ENCODE results near the gene SPAG7. TPM values are rescaled to one million over a fixed set of nuclear protein-coding genes. Genes with fewer than 3 reads are reported as not detected.

SPAG7 gene, protein sequence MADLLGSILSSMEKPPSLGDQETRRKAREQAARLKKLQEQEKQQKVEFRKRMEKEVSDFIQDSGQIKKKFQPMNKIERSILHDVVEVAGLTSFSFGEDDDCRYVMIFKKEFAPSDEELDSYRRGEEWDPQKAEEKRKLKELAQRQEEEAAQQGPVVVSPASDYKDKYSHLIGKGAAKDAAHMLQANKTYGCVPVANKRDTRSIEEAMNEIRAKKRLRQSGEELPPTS
- total RNA-seq (77.7 TPM), polyA plus RNA-seq (ENCODE audit: insufficient read depth in 1 of 8, insufficient read length in 8 of 8, low replicate concordance in 1 of 8) (100 to 1,000 TPM in 6 of 8 donors, 10 to 100 TPM in 2; 91.7 to 122 (median 103) TPM)
- long read RNA-seq, donor 1, transcript SPAG7-201 (7 exons, 1,058 nt), result major isoform, 16 of 18 reads
- long read RNA-seq, donor 1, partial matches to known transcripts, result 0 of 18 reads
- long read RNA-seq, donor 1, other reads (novel, unspliced or antisense), result 0 of 18 reads
- long read RNA-seq, donor 2, transcript SPAG7-201 (7 exons, 1,058 nt), result major isoform, 10 of 10 reads
- long read RNA-seq, donor 2, partial matches to known transcripts, result 0 of 10 reads
- long read RNA-seq, donor 2, other reads (novel, unspliced or antisense), result 0 of 10 reads
- long read RNA-seq, donor 3, transcript SPAG7-201 (7 exons, 1,058 nt), result major isoform, 16 of 17 reads
- long read RNA-seq, donor 3, partial matches to known transcripts, result 0 of 17 reads
- long read RNA-seq, donor 3, other reads (novel, unspliced or antisense), result 0 of 17 reads
- long read RNA-seq, donor 4, transcript SPAG7-207 (6 exons, 1,094 nt), result minor isoform, 6 of 28 reads
- long read RNA-seq, donor 4, transcript SPAG7-201 (7 exons, 1,058 nt), result major isoform, 22 of 28 reads
- long read RNA-seq, donor 4, partial matches to known transcripts, result 0 of 28 reads
- long read RNA-seq, donor 4, other reads (novel, unspliced or antisense), result 0 of 28 reads
- long read RNA-seq, donor 5, transcript SPAG7-207 (6 exons, 1,094 nt), result minor isoform, 9 of 121 reads
- long read RNA-seq, donor 5, transcript SPAG7-201 (7 exons, 1,058 nt), result major isoform, 109 of 121 reads
- long read RNA-seq, donor 5, partial matches to known transcripts, result 0 of 121 reads
- long read RNA-seq, donor 5, other reads (novel, unspliced or antisense), result 0 of 121 reads
- long read RNA-seq, donor 6, transcript SPAG7-201 (7 exons, 1,058 nt), result major isoform, 67 of 74 reads
- long read RNA-seq, donor 6, partial matches to known transcripts, result 0 of 74 reads
- long read RNA-seq, donor 6, other reads (novel, unspliced or antisense), result 0 of 74 reads
- long read RNA-seq, donor 7, transcript SPAG7-201 (7 exons, 1,058 nt), result major isoform, 57 of 61 reads
- long read RNA-seq, donor 7, partial matches to known transcripts, result 0 of 61 reads
- long read RNA-seq, donor 7, other reads (novel, unspliced or antisense), result 0 of 61 reads
- long read RNA-seq, donor 8, transcript SPAG7-201 (7 exons, 1,058 nt), result major isoform, 38 of 41 reads
- long read RNA-seq, donor 8, partial matches to known transcripts, result 0 of 41 reads
- long read RNA-seq, donor 8, other reads (novel, unspliced or antisense), result 0 of 41 reads
- long read RNA-seq, donor 9, transcript SPAG7-201 (7 exons, 1,058 nt), result major isoform, 28 of 34 reads
- long read RNA-seq, donor 9, partial matches to known transcripts, result 0 of 34 reads
- long read RNA-seq, donor 9, other reads (novel, unspliced or antisense), result 0 of 34 reads
- long read RNA-seq, donor 10, transcript SPAG7-201 (7 exons, 1,058 nt), result major isoform, 49 of 54 reads
- long read RNA-seq, donor 10, transcript SPAG7-207 (6 exons, 1,094 nt), result minor isoform, 5 of 54 reads
- long read RNA-seq, donor 10, partial matches to known transcripts, result 0 of 54 reads
- long read RNA-seq, donor 10, other reads (novel, unspliced or antisense), result 0 of 54 reads
- long read RNA-seq, donor 11, transcript SPAG7-201 (7 exons, 1,058 nt), result major isoform, 40 of 47 reads
- long read RNA-seq, donor 11, partial matches to known transcripts, result 6 of 47 reads
- long read RNA-seq, donor 11, other reads (novel, unspliced or antisense), result 0 of 47 reads

DNA sequence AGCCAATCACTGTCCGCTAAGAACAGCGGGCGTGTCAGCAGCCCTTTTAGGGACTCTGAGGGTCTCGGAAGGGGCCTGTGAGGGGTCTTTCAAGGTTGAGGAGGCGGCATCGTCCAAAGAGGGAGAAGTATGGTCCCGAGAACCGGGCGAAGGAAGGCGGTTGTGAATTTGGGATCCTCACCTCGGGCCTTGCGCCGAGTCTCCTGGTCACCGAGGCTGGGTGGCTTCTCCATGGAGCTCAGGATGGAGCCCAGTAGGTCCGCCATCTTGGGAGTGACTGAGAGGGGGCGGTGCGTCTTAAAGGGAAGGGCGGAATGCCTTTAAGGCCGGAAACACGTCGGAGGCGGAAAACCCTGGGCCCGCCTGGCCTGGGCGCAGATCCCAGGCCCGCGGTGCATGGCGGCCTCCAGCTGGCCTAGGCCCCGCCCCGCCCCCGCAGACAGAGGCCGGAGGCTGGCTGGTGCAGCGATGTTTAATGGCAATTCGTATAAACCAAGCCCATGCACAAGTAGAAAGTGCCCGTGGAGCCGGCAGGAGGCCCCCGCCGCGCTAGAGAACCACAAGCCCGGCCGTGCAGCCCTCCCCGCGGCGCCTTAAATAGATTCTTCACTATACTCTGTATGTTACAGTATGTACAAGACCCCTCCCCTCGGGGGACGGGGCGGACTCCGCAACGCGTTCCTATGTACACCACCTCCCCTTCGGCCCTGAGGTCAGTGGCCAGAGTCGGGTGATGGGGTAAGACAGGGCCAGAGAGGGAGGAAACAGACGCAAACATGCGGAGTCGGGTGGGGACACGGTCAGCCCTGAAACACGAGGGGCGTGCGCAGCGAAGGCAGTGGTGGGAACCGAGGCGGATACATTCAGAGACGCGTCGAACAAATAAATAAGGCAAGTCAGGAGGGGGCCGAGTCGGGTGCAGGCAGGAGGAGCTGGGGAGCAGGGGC is at the start of gene SPAG7:
Gene SPAG7, minus strand, starts transcription at position 279 of the 947 bp plus-strand sequence. Its CDS starts 13 bp downstream, at position 266.
- Histone ChIP-seq H3K9me3 (replicated peaks; ENCODE audit: control insufficient read depth, low read depth, low read length) (no peaks in the 10 kb centered on the region), H3K4me3 (ENCODE audit: low read length) (peak within 1 kb of the TSS; percentile 88), H3K27me3 (ENCODE audit: control insufficient read depth, insufficient read depth, low read length) (no peaks in the 10 kb centered on the region), H3K27ac (ENCODE audit: low read length) (peak within 1 kb of the TSS; percentile 100), H3K36me3 (ENCODE audit: control insufficient read depth, insufficient read depth, low read length) (peaks cover 44% of the 10 kb centered on the region), H3K4me1 (ENCODE audit: control insufficient read depth, insufficient read depth, low read length) (peaks cover 42% of the 10 kb centered on the region)
- WGBS (ENCODE audit: insufficient coverage), result under 1% methylated on average over 51 of the region's 66 CpGs
- peak; percentile 99 for DNase-seq

DNA sequence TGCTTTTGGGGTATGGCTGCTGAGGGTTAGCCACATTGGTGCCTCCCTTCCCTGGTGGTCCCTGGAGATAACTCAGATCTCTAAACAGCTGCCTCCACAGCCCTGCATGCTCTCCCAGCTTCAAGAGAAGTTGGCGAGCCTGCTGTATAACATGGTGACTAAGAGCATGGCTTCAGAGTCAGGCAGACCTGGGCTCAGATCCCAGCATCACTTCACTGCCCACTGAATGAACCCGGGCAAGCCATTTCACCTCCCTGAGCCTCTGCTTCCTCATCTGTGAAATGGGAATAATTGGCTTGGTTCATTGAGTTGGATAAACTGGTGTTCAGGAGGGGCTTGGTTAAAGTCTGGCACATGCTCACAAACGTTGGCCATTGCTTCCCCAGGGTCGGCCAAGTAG is 46.7 kb upstream of the SPAG7 start:
- Histone ChIP-seq H3K36me3 (ENCODE audit: control insufficient read depth, insufficient read depth, low read length) (peaks cover 71% of the 10 kb centered on the region), H3K4me1 (ENCODE audit: control insufficient read depth, insufficient read depth, low read length) (no peaks in the 10 kb centered on the region), H3K4me3 (ENCODE audit: low read length) (no peak overlapping the region), H3K9me3 (replicated peaks; ENCODE audit: control insufficient read depth, low read depth, low read length) (no peaks in the 10 kb centered on the region), H3K27me3 (ENCODE audit: control insufficient read depth, insufficient read depth, low read length) (no peaks in the 10 kb centered on the region), H3K27ac (ENCODE audit: low read length) (no peak overlapping the region)
- 80% methylated on average over 3 of the region's 4 CpGs for WGBS (ENCODE audit: insufficient coverage)
- no peak for DNase-seq

DNA sequence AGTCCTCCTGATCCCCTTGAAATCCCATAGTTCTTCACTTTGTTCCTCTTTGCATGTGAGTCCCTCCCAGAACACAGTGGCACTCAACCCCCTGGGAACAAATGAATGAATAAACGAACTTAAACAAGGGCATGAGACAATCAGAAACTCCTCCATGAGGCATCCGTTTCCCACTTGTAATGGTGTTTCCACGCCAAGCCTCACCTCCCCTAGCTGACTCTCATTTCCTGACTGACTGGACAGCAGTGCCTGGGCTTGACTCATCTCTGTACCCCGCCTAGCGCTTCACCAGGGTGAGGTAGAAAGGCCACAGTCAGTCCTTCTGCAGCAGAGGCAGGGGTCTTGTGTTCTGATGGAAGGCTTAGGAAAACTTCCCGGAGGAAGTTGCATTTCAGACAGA is 44.3 kb upstream of the SPAG7 start:
- Histone ChIP-seq H3K27ac (ENCODE audit: low read length) (no peak overlapping the region), H3K4me1 (ENCODE audit: control insufficient read depth, insufficient read depth, low read length) (no peaks in the 10 kb centered on the region), H3K27me3 (ENCODE audit: control insufficient read depth, insufficient read depth, low read length) (no peaks in the 10 kb centered on the region), H3K9me3 (replicated peaks; ENCODE audit: control insufficient read depth, low read depth, low read length) (no peaks in the 10 kb centered on the region), H3K4me3 (ENCODE audit: low read length) (no peak overlapping the region), H3K36me3 (ENCODE audit: control insufficient read depth, insufficient read depth, low read length) (peaks cover 76% of the 10 kb centered on the region)
- DNase-seq, result no peak
- WGBS (ENCODE audit: insufficient coverage), result 100% methylated on average over 2 of the region's 6 CpGs

DNA sequence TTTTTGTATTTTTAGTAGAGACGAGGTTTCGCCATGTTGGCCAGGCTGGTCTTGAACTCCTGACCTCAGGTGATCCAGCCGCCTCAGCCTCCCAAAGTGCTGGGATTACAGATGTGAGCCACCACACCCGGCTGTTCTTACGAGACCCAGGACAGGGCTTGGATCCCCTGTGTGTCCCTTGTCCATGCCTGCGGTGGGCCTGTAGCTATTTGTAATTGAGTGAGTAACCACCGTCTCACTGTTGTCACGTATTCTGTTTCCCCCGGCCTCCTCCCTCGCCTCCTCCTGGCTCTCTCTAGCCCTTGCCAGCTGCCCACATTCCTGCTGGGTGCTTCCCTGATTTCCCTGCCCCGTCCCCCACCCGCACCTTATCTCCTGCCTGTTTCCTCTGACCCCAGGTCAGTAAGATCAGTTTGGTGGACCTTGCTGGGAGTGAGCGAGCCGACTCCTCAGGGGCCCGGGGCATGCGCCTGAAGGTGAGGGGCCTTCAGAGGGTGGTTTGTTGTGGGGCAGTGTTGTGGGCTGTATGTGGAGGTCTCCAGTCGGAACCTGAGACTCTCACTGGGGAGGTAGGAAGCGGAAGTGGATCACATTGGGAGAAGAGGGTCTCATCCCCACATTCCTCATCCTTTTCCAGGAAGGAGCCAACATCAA is 35.7 kb upstream of the SPAG7 start:
- DNase-seq, result no peak
- Histone ChIP-seq H3K9me3 (replicated peaks; ENCODE audit: control insufficient read depth, low read depth, low read length) (no peaks in the 10 kb centered on the region), H3K4me1 (ENCODE audit: control insufficient read depth, insufficient read depth, low read length) (peaks cover 27% of the 10 kb centered on the region), H3K4me3 (ENCODE audit: low read length) (no peak overlapping the region), H3K36me3 (ENCODE audit: control insufficient read depth, insufficient read depth, low read length) (peaks cover 69% of the 10 kb centered on the region), H3K27ac (ENCODE audit: low read length) (no peak overlapping the region), H3K27me3 (ENCODE audit: control insufficient read depth, insufficient read depth, low read length) (no peaks in the 10 kb centered on the region)
- WGBS (ENCODE audit: insufficient coverage), result 85% methylated on average over 11 of the region's 18 CpGs

DNA sequence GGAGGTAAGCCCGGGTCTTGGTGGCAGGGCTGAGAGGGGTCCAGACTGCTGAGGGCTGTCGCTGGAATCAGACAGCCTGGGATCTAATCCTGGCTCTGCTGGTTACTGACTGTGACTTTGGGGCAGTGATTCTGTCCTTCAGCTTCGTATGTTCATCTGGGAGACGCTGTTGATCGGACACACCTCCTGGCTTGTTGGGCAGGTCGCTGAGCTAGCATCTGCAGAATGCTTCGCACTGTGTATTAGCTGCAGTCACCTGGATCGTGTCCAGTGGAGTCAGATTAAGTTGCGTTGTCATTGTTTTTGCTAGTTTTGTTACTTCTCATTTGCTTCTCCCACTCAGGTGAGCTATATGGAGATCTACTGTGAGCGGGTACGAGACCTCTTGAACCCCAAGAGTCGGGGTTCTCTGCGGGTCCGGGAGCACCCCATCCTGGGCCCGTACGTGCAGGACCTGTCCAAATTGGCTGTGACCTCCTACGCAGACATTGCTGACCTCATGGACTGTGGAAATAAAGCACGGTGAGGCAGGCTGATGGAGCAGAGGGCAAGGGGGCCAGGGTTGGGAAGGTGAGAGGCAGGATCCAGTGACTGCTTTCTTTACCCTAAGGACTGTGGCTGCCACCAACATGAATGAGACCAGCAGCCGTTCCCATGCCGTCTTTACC is 34.6 kb upstream of the SPAG7 start:
- WGBS (ENCODE audit: insufficient coverage), result 83% methylated on average over 17 of the region's 20 CpGs
- H3K36me3 ChIP-seq (ENCODE audit: control insufficient read depth, insufficient read depth, low read length), result peaks cover 58% of the 10 kb centered on the region
- H3K27ac ChIP-seq (ENCODE audit: low read length), result no peak overlapping the region
- no peak overlapping the region for H3K4me3 ChIP-seq (ENCODE audit: low read length)
- peaks cover 27% of the 10 kb centered on the region for H3K4me1 ChIP-seq (ENCODE audit: control insufficient read depth, insufficient read depth, low read length)
- H3K27me3 ChIP-seq (ENCODE audit: control insufficient read depth, insufficient read depth, low read length), result no peaks in the 10 kb centered on the region
- H3K9me3 ChIP-seq (replicated peaks; ENCODE audit: control insufficient read depth, low read depth, low read length), result no peaks in the 10 kb centered on the region
- no peak for DNase-seq

DNA sequence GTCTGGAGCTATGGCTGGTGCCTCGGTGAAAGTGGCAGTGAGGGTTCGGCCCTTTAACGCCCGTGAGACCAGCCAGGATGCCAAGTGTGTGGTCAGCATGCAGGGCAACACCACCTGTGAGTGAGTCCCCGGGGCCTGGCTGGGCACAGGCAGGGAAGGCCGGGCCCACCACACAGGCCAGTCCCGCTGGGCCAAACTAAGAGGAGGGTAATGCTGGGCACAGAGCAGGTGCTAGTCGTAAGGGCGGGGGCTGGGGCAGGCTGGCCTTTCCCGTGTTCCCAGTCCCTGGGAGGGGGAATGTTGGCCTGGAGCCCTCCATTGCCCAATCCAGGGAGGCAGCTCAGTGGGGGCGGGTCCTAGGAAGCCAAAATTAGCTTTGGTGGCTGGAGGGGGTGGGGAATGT is 32.6 kb upstream of the SPAG7 start:
- DNase-seq, result peak; percentile 74
- Histone ChIP-seq H3K4me1 (ENCODE audit: control insufficient read depth, insufficient read depth, low read length) (peaks cover 35% of the 10 kb centered on the region), H3K36me3 (ENCODE audit: control insufficient read depth, insufficient read depth, low read length) (peaks cover 46% of the 10 kb centered on the region), H3K9me3 (replicated peaks; ENCODE audit: control insufficient read depth, low read depth, low read length) (no peaks in the 10 kb centered on the region), H3K4me3 (ENCODE audit: low read length) (peak overlapping the region; percentile 85), H3K27ac (ENCODE audit: low read length) (peak overlapping the region; percentile 65), H3K27me3 (ENCODE audit: control insufficient read depth, insufficient read depth, low read length) (no peaks in the 10 kb centered on the region)
- WGBS (ENCODE audit: insufficient coverage), result 73% methylated on average over 11 of the region's 11 CpGs

DNA sequence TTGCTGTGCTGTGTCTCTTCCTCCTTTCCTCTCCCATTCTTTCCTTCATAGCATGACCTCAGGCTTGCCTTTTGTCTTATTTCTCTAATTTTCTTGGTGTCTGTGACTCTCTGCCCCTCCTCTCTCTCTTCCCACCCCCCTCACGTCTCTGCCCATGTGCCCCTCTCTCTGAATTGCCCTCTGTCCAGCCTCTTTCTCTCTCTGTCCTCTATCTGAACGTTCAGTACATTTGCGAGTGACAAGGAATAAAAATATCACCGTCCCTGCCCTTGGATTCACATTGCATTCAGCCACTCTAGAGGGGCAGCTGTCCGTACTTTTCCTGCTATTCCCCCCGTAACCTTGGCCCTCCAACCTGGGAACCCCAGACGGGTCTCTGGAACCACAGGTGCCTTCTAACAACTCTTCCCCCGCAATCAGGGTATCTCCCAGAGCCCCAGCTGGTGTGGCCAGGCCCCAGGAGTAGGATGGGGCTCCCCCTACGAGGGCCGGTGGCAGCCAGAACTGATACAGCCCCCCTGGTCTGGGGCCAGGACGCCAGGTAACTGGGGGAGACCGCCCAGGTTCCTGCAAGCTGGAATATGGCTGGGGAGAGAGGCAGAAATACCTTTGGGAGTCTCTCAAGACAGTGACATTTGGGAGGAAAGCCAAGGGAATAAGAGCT is 31.9 kb upstream of the SPAG7 start:
- no peaks in the 10 kb centered on the region for H3K9me3 ChIP-seq (replicated peaks; ENCODE audit: control insufficient read depth, low read depth, low read length)
- peak overlapping the region; percentile 85 for H3K4me3 ChIP-seq (ENCODE audit: low read length)
- WGBS (ENCODE audit: insufficient coverage), result 52% methylated on average over 10 of the region's 12 CpGs
- H3K27me3 ChIP-seq (ENCODE audit: control insufficient read depth, insufficient read depth, low read length), result no peaks in the 10 kb centered on the region
- DNase-seq, result no peak
- H3K36me3 ChIP-seq (ENCODE audit: control insufficient read depth, insufficient read depth, low read length), result peaks cover 40% of the 10 kb centered on the region
- peak overlapping the region; percentile 65 for H3K27ac ChIP-seq (ENCODE audit: low read length)
- peaks cover 35% of the 10 kb centered on the region for H3K4me1 ChIP-seq (ENCODE audit: control insufficient read depth, insufficient read depth, low read length)
